GM12892 (cell line): Measurements from ENCODE around the gene GMPS.
"Not testable (repeated sequence)": the region's sequence is repeated elsewhere in the genome, so short reads cannot be mapped to it uniquely, and the experiment has no call there.

Experiments used
- DNase-seq: peaks from one replicate; pipeline ENCODE4 v3.0.0; 2011; ENCODE audit not compliant: insufficient read length
- FAIRE-seq: peaks from 2 replicates; lab custom pipeline; 2011; peaks lifted over from hg19 to GRCh38; lab: Jason Lieb, UNC
- POLR2A ChIP-seq: IDR thresholded peaks from 2 replicates; pipeline ENCODE4 v1.6.1; 2011; ENCODE audit warnings: low read depth, low read length, control low read depth
- POLR2AphosphoS5 ChIP-seq: IDR thresholded peaks from 2 replicates; pipeline ENCODE4 v1.6.1; 2011; ENCODE audit warnings: low read depth, low read length, control low read depth
- TAF1 ChIP-seq: IDR thresholded peaks from 2 replicates; pipeline ENCODE4 v1.6.1; 2011; ENCODE audit warnings: low read depth, mild to moderate bottlenecking, control low read depth, low read length, borderline replicate concordance

Gene GMPS

DNA sequence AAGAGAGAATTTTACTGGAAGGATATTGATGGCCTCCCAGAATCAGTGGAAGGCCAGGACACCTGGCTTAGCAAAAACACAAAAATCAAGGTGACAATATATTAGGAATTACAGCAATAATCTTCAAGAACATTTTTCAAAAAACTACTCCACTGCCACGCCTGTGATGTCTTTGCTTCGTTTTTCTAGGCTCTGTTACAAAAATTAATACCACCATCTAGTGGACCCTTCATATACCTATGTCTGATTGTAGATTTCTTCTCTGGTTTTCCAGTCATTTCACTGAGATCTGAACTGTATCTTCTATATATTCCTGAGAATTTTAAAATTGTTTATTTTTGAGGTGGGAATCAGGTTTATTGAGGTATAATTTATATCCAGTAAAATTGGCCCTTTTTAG lies 10.6 kb upstream of the GMPS start:
- TF ChIP-seq POLR2A (no peak), TAF1 (no peak), POLR2AphosphoS5 (no peak)
- FAIRE-seq (no peak), DNase-seq (no peak)

DNA sequence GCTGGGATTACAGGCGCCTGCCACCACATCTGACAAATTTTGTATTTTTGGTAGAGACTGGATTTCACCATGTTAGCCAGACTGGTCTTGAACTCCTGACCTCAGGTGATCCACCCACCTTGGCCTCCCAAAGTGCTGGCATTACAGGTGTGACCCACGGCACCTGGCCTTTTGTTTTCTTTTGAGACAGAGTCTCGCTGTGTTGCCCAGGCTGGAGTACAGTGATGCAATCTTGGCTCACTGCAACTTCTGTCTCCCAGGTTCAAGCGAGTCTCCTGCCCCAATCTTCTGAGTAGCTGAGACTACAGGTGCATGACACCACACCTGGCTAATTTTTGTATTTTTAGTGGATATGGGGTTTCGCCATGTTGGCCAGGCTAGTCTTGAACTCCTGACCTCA lies 10.0 kb upstream of the GMPS start:
- not testable (repeated sequence) for FAIRE-seq, DNase-seq

DNA sequence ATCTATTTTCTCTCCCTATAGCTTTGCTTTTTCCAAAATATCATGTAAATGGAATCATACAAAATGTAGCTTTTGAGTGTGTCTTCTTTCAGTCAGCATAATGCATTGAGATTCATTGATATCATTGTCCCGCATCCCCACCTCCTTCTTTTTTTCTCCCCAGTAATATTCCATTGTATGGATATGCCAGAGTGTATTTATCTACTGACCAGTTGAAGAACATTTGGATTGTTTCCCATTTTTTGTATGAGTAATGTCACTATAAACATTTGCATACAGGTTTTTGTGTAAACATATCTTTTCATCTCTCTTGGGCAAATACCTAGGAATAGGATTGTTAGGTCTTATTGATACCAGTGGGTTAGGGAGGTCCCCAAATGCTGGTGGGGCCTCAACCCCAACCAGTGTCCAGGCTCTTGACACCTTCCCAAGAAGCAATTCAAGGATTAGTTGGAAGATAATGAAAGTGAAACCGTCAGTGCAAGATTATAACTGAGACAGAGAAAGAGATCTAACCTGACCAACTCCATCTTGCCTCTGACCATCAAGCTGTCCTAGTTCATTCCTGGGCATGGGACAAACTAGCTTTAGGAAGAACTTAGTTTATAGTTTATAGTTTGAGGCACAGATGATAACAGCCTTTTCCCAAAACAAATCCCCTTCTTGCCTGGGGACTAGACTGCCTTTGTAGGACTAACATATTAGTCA lies 8.8 kb upstream of the GMPS start:
- FAIRE-seq (no peak), DNase-seq (no peak)
- no peak for TF ChIP-seq POLR2A
- no peak for TF ChIP-seq TAF1
- TF ChIP-seq POLR2AphosphoS5, result no peak

DNA sequence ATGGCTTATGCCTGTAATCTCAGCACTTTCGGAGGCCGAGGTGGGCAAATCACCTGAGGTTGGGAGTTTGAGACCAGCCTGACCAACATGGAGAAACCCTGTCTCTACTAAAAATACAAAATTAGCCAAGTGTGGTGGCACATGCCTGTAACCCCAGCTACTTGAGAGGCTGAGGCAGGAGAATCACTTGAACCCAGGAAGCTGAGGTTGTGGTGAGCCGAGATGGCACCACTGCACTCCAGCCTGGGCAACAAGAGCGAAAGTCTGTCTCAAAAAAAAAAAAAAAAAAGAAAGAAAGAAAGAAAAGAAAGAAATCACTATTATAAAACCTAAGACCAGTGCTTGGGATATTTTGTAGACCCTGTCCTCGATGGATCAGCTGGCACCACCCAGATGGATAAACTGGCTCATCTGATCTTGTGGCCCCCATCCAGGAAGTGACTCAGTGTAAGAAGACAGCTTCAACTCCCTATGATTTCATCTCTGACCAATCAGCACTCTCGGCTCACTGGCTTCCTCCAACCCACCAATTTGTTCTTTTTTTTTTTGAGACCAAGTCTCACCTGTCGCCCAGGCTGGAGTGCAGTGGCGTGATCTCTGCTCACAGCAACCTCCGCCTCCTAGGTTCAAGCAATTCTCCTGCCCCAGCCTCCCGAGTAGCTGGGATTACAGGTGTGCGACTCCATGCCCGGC lies 8.0 kb upstream of the GMPS start:
- FAIRE-seq, DNase-seq: not testable (repeated sequence)

DNA sequence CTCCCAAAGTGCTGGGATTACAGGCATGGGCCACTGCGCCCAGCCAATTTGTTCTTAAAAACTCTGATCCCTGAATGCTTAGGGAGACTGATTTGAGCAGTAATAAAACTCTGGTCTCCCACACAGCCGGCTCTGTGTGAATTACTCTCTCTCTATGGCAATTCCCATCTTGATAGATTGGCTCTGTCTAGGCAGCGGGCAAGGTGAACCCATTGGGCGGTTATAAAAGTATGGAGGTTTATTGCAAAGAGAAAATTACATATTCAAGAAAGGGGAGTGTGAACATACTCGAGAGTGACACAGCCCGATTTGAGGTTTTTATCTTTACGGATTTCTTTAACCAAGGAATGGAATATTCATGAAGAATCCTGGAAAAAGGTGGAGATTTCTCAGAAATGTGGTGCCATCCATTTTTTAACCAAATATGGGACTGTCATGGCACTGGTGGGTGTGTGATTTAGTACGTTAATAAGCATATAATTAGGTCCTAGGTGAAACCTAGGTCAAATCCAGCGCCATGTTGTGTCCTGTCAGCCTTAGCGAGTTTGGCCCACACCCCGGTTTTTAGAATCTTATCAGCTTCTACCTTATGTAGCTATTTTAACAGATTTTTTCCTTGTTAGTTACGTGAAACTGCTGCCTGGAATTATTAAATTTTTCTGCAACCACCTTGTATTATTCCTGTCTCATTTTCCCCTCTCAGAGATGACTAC lies 7.2 kb upstream of the GMPS start:
- TF ChIP-seq POLR2A (no peak), TAF1 (no peak), POLR2AphosphoS5 (no peak)
- DNase-seq (no peak), FAIRE-seq (no peak)

DNA sequence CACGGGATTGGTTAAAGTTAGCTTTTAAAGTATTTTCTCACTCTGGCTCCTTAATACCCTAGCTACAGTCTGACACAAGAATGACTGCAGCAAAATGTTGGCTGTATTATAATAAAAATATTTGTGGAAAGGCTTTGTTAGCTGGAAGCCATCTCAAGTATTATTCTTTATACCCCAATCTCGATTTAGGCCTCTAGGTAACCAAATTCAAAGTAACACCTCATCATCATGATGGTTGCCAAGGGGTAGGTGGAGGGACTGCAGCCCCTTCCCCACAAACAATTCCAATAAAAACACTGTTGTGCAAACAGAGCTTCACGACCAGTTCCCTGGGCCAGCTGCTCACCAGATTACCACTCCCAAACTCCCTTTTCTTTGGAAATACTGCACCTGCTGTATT lies 759 bp upstream of the GMPS start:
- FAIRE-seq (no peak), DNase-seq (no peak)
- TF ChIP-seq TAF1, result no peak
- no peak for TF ChIP-seq POLR2AphosphoS5
- TF ChIP-seq POLR2A, result no peak

DNA sequence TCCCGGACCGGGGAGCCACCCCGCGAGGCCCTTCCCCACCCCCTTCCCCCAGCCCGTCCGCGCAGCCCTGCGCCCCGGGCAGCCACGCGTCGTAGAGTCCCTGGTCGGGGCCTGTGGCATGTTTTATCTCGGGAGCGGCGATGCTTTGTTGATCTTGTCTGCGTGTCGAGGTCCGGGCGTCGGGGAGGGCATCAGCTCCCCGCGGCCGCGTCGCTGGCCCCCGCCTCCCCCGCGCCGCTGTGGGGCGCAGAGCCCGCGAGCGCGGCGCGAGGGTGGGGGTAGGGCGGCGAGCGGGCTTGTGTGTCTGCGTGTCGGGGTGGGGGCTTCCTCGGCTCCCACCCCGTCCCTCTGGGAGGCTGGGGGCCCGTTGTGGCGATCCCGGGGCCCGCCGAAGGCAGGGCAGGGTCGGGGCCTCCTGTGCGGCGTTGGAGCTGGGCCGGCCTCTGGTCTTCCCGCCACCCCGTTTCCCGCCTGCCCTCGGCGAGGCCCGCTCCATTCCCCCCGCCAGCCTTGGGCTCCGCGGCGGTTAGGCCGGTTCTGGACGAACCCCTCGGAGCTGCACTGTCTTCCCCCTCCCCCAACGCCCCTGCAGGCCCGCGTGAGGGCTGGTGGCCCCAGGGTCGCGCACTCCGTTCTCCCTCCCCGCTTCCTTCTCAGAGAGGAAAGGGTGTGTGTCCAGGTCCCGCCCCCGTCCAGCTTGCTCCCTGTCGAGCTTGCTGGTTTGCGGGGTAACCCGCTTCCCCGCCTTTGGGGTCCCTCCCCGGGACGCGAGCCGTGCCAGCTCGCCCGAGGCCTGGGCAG lies 695 bp downstream of the GMPS start:
- DNase-seq, result peak; percentile 44
- TF ChIP-seq POLR2A (no peak), POLR2AphosphoS5 (no peak)
- FAIRE-seq, result peak; percentile 53

DNA sequence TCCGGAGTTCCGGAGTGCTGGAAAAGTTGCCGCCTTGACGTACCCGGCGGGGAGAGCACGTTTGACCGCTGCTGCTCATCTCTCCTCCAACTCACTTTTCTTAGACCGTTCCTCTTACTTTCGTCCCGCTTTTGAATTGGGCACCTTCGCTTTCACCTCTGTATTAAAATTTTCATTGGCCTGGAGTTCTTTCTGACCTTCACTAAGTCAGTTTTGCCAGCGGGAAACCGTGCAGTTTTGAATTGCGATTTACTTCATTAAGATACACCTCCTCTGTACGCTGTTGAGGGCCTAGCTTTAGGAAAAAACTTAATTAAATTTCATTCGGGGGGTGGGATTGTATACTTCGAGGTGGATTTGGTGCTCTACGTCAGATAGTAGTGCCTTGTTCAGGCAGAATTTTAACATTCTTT lies 1.3 kb downstream of the GMPS start:
- no peak for DNase-seq
- TF ChIP-seq POLR2A, result no peak
- FAIRE-seq, result peak; percentile 62

DNA sequence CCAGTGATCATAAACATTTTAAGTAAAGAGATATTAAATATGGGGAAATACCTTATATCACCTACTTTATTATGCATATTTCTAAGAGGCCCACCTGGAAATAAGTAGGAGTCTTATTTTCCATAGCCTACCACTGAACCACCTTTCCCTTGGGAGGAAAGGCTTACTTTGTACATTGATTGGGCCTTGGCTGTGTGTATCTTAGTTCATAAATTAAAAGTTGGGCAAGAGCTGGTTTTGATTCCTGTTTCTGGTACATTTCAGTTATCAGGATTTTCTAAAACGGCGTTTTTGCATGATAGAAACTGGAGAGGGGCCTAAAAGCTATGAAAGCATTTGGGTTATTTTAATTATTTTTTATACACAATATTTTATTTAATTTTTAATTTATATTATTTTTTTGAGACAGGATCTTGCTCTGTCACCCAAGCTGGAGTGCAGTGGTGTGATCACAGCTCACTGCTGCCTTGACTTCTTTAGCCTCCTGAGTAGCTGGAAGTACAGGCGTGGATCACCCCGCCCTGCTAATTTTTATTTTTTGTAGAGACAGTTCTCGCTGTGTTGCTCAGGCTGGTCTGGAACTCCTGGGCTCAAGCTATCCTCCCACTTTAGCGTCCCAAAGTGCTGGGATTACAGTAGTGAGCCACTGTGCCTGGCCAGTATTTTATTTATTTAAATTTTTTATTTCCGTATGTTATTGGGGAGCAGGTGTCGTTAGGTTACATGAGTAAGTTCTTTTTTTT lies 2.6 kb downstream of the GMPS start:
- no peak for TF ChIP-seq TAF1
- TF ChIP-seq POLR2A, result no peak
- no peak for TF ChIP-seq POLR2AphosphoS5
- DNase-seq (no peak), FAIRE-seq (no peak)

DNA sequence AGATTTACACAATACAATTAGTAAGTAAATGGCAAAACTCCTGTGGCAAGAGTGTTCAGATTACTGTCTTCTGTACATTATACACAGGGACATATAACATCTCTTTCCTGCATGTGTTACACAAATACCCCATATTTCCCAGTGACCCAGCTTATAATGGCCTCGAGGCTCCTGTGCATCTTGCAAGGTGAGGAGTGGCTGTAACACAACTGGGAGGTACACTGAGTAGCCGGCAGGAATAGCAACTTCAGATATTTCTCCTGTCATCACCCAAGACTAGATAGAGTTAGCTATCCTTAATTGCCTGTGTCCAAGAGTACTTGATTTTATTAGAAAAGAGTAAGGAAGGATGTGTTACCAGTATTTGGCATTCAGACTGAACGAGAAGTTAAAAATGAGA lies 5.6 kb downstream of the GMPS start:
- no peak for FAIRE-seq
- no peak for TF ChIP-seq TAF1
- no peak for TF ChIP-seq POLR2AphosphoS5
- no peak for TF ChIP-seq POLR2A
- DNase-seq, result no peak

DNA sequence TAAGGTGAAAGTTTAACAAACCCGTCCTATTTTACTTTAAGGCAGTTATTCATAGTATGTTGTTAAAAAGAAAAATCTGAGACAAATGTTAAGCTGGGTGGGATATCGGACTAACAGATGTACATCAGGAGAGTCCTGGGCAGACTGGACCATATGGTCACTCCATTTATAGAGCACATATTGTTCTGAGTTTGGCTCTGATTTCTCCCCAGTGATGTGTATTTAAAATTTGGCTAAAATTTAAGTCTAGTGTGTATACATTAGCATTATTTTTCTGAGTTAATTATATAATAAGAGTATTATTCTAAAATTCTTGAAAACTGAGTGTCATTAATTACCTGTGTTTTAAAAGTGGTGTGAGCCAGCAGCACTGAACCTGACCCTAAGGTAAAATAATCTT lies 6.1 kb downstream of the GMPS start:
- DNase-seq (no peak), FAIRE-seq (no peak)
- no peak for TF ChIP-seq TAF1
- no peak for TF ChIP-seq POLR2AphosphoS5
- TF ChIP-seq POLR2A, result no peak

DNA sequence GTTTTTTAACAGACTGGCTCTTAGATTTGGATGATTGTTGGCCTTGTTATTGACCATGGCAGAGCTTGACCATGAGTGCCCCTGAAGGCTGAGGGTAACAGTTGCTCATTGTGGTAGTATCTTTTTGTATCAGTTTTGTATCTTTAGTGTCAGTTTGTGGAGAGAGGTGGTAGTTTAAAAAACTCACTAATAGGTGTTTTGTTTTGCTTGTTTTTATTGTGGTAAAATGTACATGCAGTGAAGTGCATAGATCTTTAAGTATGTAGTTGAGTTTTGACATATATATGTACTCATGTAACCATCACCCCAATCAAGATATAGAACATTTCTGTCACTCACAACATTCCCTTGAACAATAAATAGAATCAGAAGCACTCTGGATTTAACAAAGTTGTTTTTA lies 9.8 kb downstream of the GMPS start:
- peak; percentile 9 for FAIRE-seq
- TF ChIP-seq TAF1, result no peak
- TF ChIP-seq POLR2AphosphoS5, result no peak
- no peak for TF ChIP-seq POLR2A
- DNase-seq, result no peak
